HepG2 (cell line): ENCODE results near the gene MBLAC1. TPM values are rescaled to one million over a fixed set of nuclear protein-coding genes. Genes with fewer than 3 reads are reported as not detected.

Experiments
- CEBPB ChIP-seq: IDR thresholded peaks from 2 replicates; pipeline ENCODE4 v1.6.1; 2011; ENCODE audit warnings: low read depth, low read length, improper control_type of control experiment, borderline replicate concordance
- DNMT1 ChIP-seq: sonication (generic); formaldehyde crosslinking; IDR thresholded peaks from 2 replicates; pipeline ENCODE4 v1.5.1; 2020; ENCODE audit warnings: mild to moderate bottlenecking, missing genetic modification reagents
- ELF4 ChIP-seq: sonication (generic); formaldehyde crosslinking; IDR thresholded peaks from 2 replicates; pipeline ENCODE4 v1.5.0; 2020; ENCODE audit warnings: missing genetic modification reagents, mild to moderate bottlenecking, moderate library complexity, borderline replicate concordance
- GPN1 ChIP-seq: sonication (generic); formaldehyde crosslinking; IDR thresholded peaks from 2 replicates; pipeline ENCODE4 v1.5.1; 2020; ENCODE audit warnings: missing genetic modification reagents, borderline replicate concordance
- NCOA5 ChIP-seq: sonication (generic); formaldehyde crosslinking; IDR thresholded peaks from 2 replicates; pipeline ENCODE4 v1.4.0; 2020; ENCODE audit warnings: missing genetic modification reagents
- NFIC ChIP-seq: IDR thresholded peaks from 2 replicates; pipeline ENCODE4 v1.6.1; 2012; ENCODE audit warnings: mild to moderate bottlenecking, low read length, inconsistent platforms
- POLR2AphosphoS2 ChIP-seq: IDR thresholded peaks from 2 replicates; pipeline ENCODE4 v1.6.1; 2011; ENCODE audit warnings: low read depth, low read length, improper control_type of control experiment
- SNAI1 ChIP-seq: sonication (generic); formaldehyde crosslinking; IDR thresholded peaks from 2 replicates; pipeline ENCODE4 v1.5.0; 2020; ENCODE audit warnings: mild to moderate bottlenecking, missing genetic modification reagents, borderline replicate concordance
- ZNF557 ChIP-seq: sonication (generic); formaldehyde crosslinking; IDR thresholded peaks from 2 replicates; pipeline ENCODE4 v1.4.0; 2020; ENCODE audit warnings: missing genetic modification reagents
- ZNF713 ChIP-seq: sonication (generic); formaldehyde crosslinking; IDR thresholded peaks from 2 replicates; pipeline ENCODE4 v1.4.0; 2020; ENCODE audit warnings: mild to moderate bottlenecking, missing genetic modification reagents
- polyA plus RNA-seq, 8 experiments: library from polyadenylated mRNA; depleted of rRNA in 3 of 8; stranded (reverse) in 7 of 8; unstranded in 1 of 8; fragments of >200 nt; fragmentation: Illumina TruSeq in 4 of 8; extraction: Trizol in 4 of 8; gene quantifications; 2 replicates each; pipeline versions ENCODE4 v1.2.1 to v1.2.3, GENCODE V29; 2011 to 2016; ENCODE audit warnings: low read depth in 4 of 8, missing spikeins in 1 of 8, mixed read lengths in 1 of 8; ENCODE audit not compliant: insufficient read depth in 1 of 8
- total RNA-seq, 5 experiments: library from RNA; depleted of rRNA; stranded (reverse); fragments of >200 nt; fragmentation: Illumina TruSeq; extraction: Trizol; gene quantifications; 2 replicates each; pipeline ENCODE4 v1.2.3, GENCODE V29; 2016; ENCODE audit warnings: low read depth in 1 of 5
- TF ChIP-seq, protein P1 (sequence below): sonication (generic); formaldehyde crosslinking; IDR thresholded peaks from 2 replicates; pipeline ENCODE4 v1.8.1; 2023; ENCODE audit warnings: mild to moderate bottlenecking, missing genetic modification reagents, borderline replicate concordance
- TF ChIP-seq, protein P2 (sequence below): sonication (generic); formaldehyde crosslinking; IDR thresholded peaks from 2 replicates; pipeline ENCODE4 v1.8.1; 2023; ENCODE audit warnings: missing genetic modification reagents, inconsistent platforms, borderline replicate concordance
- TF ChIP-seq, protein P3 (sequence below): sonication (generic); formaldehyde crosslinking; IDR thresholded peaks from 2 replicates; pipeline ENCODE4 v1.4.0; 2020; ENCODE audit warnings: missing genetic modification reagents, borderline replicate concordance
- TF ChIP-seq, protein P4 (sequence below), 2 experiments: sonication (generic) in 1 of 2; formaldehyde crosslinking in 1 of 2; IDR thresholded peaks; 2 replicates each; pipeline versions ENCODE4 v1.4.0 to v1.6.1; 2018 to 2020; ENCODE audit warnings: missing genetic modification reagents in 2 of 2, borderline replicate concordance in 1 of 2, low read depth in 1 of 2, mild to moderate bottlenecking in 1 of 2, missing biosample characterization in 1 of 2
- TF ChIP-seq, protein P5 (sequence below): IDR thresholded peaks from 2 replicates; pipeline ENCODE4 v1.6.1; 2016
- TF ChIP-seq, protein P6 (sequence below): sonication (generic); formaldehyde crosslinking; IDR thresholded peaks from 2 replicates; pipeline ENCODE4 v1.5.0; 2020; ENCODE audit warnings: mild to moderate bottlenecking, low read depth, missing genetic modification reagents, borderline replicate concordance
- TF ChIP-seq, protein P7 (sequence below): sonication (generic); formaldehyde crosslinking; IDR thresholded peaks from 2 replicates; pipeline ENCODE4 v1.4.0; 2020; ENCODE audit warnings: mild to moderate bottlenecking, low read depth, missing genetic modification reagents
- TF ChIP-seq, protein P8 (sequence below): IDR thresholded peaks from 2 replicates; pipeline ENCODE4 v1.6.1; 2016; ENCODE audit warnings: missing genetic modification reagents, missing compliant biosample characterization

Gene MBLAC1
- total and polyA plus RNA-seq, 2 of the 13 experiments (the other 11 are each of a cell fraction or from before 2014, with no cell fraction given): 0.79 to 2.1 TPM

DNA sequence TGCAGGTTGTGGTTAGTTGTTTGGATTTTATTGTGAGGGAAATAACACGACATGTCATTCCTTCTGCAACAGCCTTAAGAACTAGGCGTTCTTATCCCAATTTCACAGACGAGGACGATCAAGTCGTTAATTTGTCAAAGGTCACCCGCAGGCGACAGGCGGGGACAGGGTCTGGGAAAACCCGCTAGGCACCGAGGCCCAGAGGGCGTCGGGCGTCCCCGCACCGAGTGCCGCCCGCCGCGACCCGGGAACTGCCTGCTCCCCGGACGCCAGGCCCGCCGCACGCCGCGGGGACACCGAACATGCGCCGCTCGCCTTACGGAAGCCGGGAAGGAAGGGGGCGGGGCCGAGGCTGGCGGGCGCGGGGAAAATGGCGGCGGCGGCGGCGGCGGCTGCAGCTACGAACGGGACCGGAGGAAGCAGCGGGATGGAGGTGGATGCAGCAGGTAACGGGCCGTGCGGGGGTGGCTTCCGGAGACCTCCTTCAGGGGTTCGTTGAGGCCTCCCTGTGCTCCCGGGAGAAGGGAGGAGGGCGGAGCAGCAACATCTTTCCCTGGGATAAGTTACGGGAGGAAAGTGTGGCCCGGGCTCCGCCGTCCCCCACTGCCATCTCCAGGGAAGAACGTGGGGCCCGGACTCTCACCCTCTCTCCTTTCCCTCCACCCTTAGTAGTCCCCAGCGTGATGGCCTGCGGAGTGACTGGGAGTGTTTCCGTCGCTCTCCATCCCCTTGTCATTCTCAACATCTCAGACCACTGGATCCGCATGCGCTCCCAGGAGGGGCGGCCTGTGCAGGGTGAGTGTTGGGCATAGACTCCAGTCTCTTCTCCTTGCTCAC lies 37.9 kb upstream of the MBLAC1 start, which contains the start of gene COPS6 (continued):
- TF ChIP-seq GPN1 (CRISPR knock-in tag): no peak
- TF ChIP-seq, protein P1, sequence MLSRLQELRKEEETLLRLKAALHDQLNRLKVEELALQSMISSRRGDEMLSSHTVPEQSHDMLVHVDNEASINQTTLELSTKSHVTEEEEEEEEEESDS (CRISPR knock-in tag): no peak
- TF ChIP-seq SNAI1 (CRISPR knock-in tag): no peak
- no peak for TF ChIP-seq NCOA5
- TF ChIP-seq, protein P2, sequence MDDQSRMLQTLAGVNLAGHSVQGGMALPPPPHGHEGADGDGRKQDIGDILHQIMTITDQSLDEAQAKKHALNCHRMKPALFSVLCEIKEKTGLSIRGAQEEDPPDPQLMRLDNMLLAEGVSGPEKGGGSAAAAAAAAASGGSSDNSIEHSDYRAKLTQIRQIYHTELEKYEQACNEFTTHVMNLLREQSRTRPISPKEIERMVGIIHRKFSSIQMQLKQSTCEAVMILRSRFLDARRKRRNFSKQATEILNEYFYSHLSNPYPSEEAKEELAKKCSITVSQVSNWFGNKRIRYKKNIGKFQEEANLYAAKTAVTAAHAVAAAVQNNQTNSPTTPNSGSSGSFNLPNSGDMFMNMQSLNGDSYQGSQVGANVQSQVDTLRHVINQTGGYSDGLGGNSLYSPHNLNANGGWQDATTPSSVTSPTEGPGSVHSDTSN (CRISPR knock-in tag): no peak; the same call in 1 of the 2 replicates
- no peak for TF ChIP-seq CEBPB
- peak; percentile 30; the same call in 1 of the 2 replicates for TF ChIP-seq DNMT1 (CRISPR knock-in tag)
- TF ChIP-seq, protein P3, sequence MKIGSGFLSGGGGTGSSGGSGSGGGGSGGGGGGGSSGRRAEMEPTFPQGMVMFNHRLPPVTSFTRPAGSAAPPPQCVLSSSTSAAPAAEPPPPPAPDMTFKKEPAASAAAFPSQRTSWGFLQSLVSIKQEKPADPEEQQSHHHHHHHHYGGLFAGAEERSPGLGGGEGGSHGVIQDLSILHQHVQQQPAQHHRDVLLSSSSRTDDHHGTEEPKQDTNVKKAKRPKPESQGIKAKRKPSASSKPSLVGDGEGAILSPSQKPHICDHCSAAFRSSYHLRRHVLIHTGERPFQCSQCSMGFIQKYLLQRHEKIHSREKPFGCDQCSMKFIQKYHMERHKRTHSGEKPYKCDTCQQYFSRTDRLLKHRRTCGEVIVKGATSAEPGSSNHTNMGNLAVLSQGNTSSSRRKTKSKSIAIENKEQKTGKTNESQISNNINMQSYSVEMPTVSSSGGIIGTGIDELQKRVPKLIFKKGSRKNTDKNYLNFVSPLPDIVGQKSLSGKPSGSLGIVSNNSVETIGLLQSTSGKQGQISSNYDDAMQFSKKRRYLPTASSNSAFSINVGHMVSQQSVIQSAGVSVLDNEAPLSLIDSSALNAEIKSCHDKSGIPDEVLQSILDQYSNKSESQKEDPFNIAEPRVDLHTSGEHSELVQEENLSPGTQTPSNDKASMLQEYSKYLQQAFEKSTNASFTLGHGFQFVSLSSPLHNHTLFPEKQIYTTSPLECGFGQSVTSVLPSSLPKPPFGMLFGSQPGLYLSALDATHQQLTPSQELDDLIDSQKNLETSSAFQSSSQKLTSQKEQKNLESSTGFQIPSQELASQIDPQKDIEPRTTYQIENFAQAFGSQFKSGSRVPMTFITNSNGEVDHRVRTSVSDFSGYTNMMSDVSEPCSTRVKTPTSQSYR (CRISPR knock-in tag): peak; percentile 73; the same call in 1 of the 2 replicates
- TF ChIP-seq ELF4: no peak
- TF ChIP-seq, protein P4, sequence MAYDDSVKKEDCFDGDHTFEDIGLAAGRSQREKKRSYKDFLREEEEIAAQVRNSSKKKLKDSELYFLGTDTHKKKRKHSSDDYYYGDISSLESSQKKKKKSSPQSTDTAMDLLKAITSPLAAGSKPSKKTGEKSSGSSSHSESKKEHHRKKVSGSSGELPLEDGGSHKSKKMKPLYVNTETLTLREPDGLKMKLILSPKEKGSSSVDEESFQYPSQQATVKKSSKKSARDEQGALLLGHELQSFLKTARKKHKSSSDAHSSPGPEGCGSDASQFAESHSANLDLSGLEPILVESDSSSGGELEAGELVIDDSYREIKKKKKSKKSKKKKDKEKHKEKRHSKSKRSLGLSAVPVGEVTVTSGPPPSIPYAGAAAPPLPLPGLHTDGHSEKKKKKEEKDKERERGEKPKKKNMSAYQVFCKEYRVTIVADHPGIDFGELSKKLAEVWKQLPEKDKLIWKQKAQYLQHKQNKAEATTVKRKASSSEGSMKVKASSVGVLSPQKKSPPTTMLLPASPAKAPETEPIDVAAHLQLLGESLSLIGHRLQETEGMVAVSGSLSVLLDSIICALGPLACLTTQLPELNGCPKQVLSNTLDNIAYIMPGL (CRISPR knock-in tag; IDR thresholded peaks at IDR 0.05; ENCODE audit: borderline replicate concordance in 1 of 2, low read depth in 1 of 2): peak; percentile 90 to 92; a peak in 3 of 4 replicates
- TF ChIP-seq NFIC: no peak
- TF ChIP-seq ZNF557 (CRISPR knock-in tag): peak; percentile 93; the same call in 1 of the 2 replicates
- TF ChIP-seq, protein P5, sequence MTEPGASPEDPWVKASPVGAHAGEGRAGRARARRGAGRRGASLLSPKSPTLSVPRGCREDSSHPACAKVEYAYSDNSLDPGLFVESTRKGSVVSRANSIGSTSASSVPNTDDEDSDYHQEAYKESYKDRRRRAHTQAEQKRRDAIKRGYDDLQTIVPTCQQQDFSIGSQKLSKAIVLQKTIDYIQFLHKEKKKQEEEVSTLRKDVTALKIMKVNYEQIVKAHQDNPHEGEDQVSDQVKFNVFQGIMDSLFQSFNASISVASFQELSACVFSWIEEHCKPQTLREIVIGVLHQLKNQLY (CRISPR knock-in tag): 0 out of 2 replicates have a peak, but pooled peaks have one; percentile 20
- TF ChIP-seq, protein P6, sequence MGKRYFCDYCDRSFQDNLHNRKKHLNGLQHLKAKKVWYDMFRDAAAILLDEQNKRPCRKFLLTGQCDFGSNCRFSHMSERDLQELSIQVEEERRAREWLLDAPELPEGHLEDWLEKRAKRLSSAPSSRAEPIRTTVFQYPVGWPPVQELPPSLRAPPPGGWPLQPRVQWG: no peak
- TF ChIP-seq, protein P7, sequence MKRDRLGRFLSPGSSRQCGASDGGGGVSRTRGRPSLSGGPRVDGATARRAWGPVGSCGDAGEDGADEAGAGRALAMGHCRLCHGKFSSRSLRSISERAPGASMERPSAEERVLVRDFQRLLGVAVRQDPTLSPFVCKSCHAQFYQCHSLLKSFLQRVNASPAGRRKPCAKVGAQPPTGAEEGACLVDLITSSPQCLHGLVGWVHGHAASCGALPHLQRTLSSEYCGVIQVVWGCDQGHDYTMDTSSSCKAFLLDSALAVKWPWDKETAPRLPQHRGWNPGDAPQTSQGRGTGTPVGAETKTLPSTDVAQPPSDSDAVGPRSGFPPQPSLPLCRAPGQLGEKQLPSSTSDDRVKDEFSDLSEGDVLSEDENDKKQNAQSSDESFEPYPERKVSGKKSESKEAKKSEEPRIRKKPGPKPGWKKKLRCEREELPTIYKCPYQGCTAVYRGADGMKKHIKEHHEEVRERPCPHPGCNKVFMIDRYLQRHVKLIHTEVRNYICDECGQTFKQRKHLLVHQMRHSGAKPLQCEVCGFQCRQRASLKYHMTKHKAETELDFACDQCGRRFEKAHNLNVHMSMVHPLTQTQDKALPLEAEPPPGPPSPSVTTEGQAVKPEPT: peak; percentile 87; the same call in 1 of the 2 replicates
- no peak for TF ChIP-seq POLR2AphosphoS2
- TF ChIP-seq, protein P8, sequence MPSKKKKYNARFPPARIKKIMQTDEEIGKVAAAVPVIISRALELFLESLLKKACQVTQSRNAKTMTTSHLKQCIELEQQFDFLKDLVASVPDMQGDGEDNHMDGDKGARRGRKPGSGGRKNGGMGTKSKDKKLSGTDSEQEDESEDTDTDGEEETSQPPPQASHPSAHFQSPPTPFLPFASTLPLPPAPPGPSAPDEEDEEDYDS (CRISPR knock-in tag): peak; percentile 83
- TF ChIP-seq ZNF713: no peak
